Gastrocnemius medialis (tissue), 4 donors: Measurements from ENCODE around the gene PLEKHM2. TPM values are rescaled to one million over a fixed set of nuclear protein-coding genes. Genes with fewer than 3 reads are reported as not detected.

Experiments
- ATAC-seq, 2 donors: fragments of 150-250 bp; one replicate each; pipeline ENCODE4 v1.9.1; 2016
- DNase-seq, 2 donors: peaks; one replicate each; pipeline ENCODE4 v3.0.0-alpha.2; 2019
- H3K27ac ChIP-seq, 4 donors: fragments of 200-600 bp; sonication (generic); 1 replicate in 1 of 4; 2 replicates in 3 of 4; pipeline ENCODE4 v1.5.1; 2016 to 2018; ENCODE audit warnings: mild to moderate bottlenecking in 2 of 4, moderate library complexity in 1 of 4
- H3K27me3 ChIP-seq, 3 donors: fragments of 200-600 bp; sonication (generic) in 2 of 3; 1 replicate in 1 of 3; 2 replicates in 2 of 3; pipeline versions ENCODE4 v1.5.1 to v1.6.0; 2016 to 2019; ENCODE audit warnings: mild to moderate bottlenecking in 1 of 3, moderate library complexity in 1 of 3
- H3K36me3 ChIP-seq, 2 donors: fragments of 200-600 bp; sonication (generic) in 1 of 2; one replicate each; pipeline ENCODE4 v1.5.1; 2017 to 2018
- H3K4me1 ChIP-seq, 2 donors: fragments of 200-600 bp; sonication (generic) in 1 of 2; one replicate each; pipeline ENCODE4 v1.5.1; 2016 to 2017; ENCODE audit warnings: mild to moderate bottlenecking in 2 of 2
- H3K4me3 ChIP-seq, 4 donors: fragments of 200-600 bp; sonication (generic) in 3 of 4; 1 replicate in 1 of 4; 2 replicates in 3 of 4; pipeline ENCODE4 v1.5.1; 2016 to 2019; ENCODE audit warnings: mild to moderate bottlenecking in 2 of 4
- H3K9me3 ChIP-seq, 3 donors: fragments of 200-600 bp; sonication (generic) in 2 of 3; 1 replicate in 1 of 3; 2 replicates in 2 of 3; pipeline ENCODE4 v1.5.1; 2016 to 2019
- POLR2A ChIP-seq, 2 donors: fragments of 450-650 bp; IDR thresholded peaks; one replicate each; pipeline ENCODE4 v1.6.1; 2017; ENCODE audit warnings: antibody characterized with exemption in 2 of 2, mild to moderate bottlenecking in 2 of 2, moderate library complexity in 2 of 2
- in situ Hi-C, 4 donors: fragments of 200-750 bp; cut with MboI; loops; one replicate each; pipeline versions ENCODE4 v1.15.0 to v1.8.0; 2017; ENCODE audit warnings: low sequenced_read_pairs in 4 of 4
- intact Hi-C: fragments of 100-400 bp; cut with DNase I; formaldehyde crosslinking; loops from one replicate; pipeline ENCODE4 v1.15.1; 2023; ENCODE audit warnings: low total_unique reads
- total RNA-seq, 4 donors: library from RNA; depleted of rRNA; stranded (reverse); fragments of >200 nt; gene quantifications; one replicate each; pipeline versions ENCODE4 v1.1.0 to v1.2.3, GENCODE V29; 2016
- TF ChIP-seq, protein P1 (sequence below), 5 experiments: fragments of 450-650 bp in 3 of 5; fragments of 200-600 bp in 2 of 5; sonication (generic) in 2 of 5; IDR thresholded peaks in 4 of 5; conservative IDR thresholded peaks in 1 of 5; 1 replicate in 4 of 5; 2 replicates in 1 of 5; pipeline ENCODE4 v1.5.1; 2016 to 2019; ENCODE audit warnings: antibody characterized with exemption in 5 of 5, mild to moderate bottlenecking in 3 of 5, moderate library complexity in 3 of 5

The PLEKHM2 gene
- total RNA-seq, 4 donors from 2014 or later: 86.7 to 170 (median 144) TPM

GRCh38 chr1:15738416-15739113 lies 54.4 kb downstream of the PLEKHM2 start:
- Histone ChIP-seq H3K9me3 (no peaks in the 10 kb centered on the region), H3K4me3 (no peak overlapping the region), H3K27ac (peak overlapping the region; percentile 86 to 96 (median 94)), H3K4me1 (peaks cover 45 to 50% of the 10 kb centered on the region in 2 donors), H3K27me3 (no peaks in the 10 kb centered on the region), H3K36me3 (peaks cover 0 to 14% of the 10 kb centered on the region in 2 donors)
- ATAC-seq: no peak
- in situ Hi-C loops: loop anchor here in 2 of 4 donors (10.0 to 25.0 kb wide), 2 partner anchors 144 to 151 kb away; partner anchors contain the start of gene AGMAT (in 1 of the 2)
- DNase-seq: peak in 1 of 2 donors; percentile 64
- no peak for TF ChIP-seq POLR2A (IDR thresholded peaks at IDR 0.05)
- TF ChIP-seq, protein P1, sequence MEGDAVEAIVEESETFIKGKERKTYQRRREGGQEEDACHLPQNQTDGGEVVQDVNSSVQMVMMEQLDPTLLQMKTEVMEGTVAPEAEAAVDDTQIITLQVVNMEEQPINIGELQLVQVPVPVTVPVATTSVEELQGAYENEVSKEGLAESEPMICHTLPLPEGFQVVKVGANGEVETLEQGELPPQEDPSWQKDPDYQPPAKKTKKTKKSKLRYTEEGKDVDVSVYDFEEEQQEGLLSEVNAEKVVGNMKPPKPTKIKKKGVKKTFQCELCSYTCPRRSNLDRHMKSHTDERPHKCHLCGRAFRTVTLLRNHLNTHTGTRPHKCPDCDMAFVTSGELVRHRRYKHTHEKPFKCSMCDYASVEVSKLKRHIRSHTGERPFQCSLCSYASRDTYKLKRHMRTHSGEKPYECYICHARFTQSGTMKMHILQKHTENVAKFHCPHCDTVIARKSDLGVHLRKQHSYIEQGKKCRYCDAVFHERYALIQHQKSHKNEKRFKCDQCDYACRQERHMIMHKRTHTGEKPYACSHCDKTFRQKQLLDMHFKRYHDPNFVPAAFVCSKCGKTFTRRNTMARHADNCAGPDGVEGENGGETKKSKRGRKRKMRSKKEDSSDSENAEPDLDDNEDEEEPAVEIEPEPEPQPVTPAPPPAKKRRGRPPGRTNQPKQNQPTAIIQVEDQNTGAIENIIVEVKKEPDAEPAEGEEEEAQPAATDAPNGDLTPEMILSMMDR (IDR thresholded peaks at IDR 0.05 in 4 of 5, conservative IDR thresholded peaks at IDR 0.05 in 1 of 5): no peak
- intact Hi-C loops: loop anchor here (5.0 kb wide), 2 partner anchors 141 to 161 kb away; no protein-coding TSS in a partner anchor

DNA sequence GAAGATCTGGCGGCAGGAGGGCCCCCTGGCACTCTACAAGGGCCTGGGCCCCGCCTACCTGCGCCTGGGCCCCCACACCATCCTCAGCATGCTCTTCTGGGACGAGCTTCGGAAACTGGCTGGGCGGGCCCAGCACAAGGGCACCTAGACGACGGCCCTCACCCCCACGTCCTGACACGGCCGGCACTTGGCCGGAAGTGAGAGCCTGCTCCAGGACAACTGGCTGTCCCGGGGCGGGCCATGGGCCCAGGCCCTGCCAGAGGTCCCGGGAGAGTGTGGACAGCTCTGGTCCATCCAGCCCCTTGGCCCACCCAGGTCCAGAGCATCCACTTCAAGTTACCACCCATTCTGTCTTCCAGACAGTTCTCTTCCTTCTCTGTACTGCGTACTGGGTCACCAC lies 55.1 kb downstream of the PLEKHM2 start:
- H3K4me1 ChIP-seq: peaks cover 45 to 50% of the 10 kb centered on the region in 2 donors
- peak overlapping the region; percentile 86 to 96 (median 94) for H3K27ac ChIP-seq

GRCh38 chr1:15739745-15740144 lies 55.6 kb downstream of the PLEKHM2 start:
- Histone ChIP-seq H3K9me3 (no peaks in the 10 kb centered on the region), H3K4me3 (no peak overlapping the region), H3K36me3 (peaks cover 0 to 3% of the 10 kb centered on the region in 2 donors), H3K4me1 (peaks cover 45 to 50% of the 10 kb centered on the region in 2 donors), H3K27ac (peak overlapping the region; percentile 86 to 96 (median 94)), H3K27me3 (no peaks in the 10 kb centered on the region)
- ATAC-seq (no peak), DNase-seq (peak in 1 of 2 donors; percentile 30)
- intact Hi-C loops (loop anchor here (2.0 to 5.0 kb wide), 4 partner anchors 83 to 213 kb away; partner anchors contain the start of gene DNAJC16), in situ Hi-C loops (loop anchor here in 2 of 4 donors (10.0 to 25.0 kb wide), 2 partner anchors 145 to 152 kb away; partner anchors contain the start of gene AGMAT (in 1 of the 2))
- TF ChIP-seq, protein P1 (IDR thresholded peaks at IDR 0.05 in 4 of 5, conservative IDR thresholded peaks at IDR 0.05 in 1 of 5): peak in 1 of 5 experiments; percentile 22
- TF ChIP-seq POLR2A (IDR thresholded peaks at IDR 0.05): no peak

More for the DNA sequence above, 55.1 kb downstream of the PLEKHM2 start:
- ATAC-seq (no peak), DNase-seq (peak in 1 of 2 donors; percentile 20)
- intact Hi-C loops: loop anchor here (5.0 kb wide), 2 partner anchors 142 to 162 kb away; no protein-coding TSS in a partner anchor
- H3K36me3 ChIP-seq: peaks cover 0 to 8% of the 10 kb centered on the region in 2 donors
- H3K4me3 ChIP-seq: no peak overlapping the region
- no peaks in the 10 kb centered on the region for H3K27me3 ChIP-seq
- in situ Hi-C loops: loop anchor here in 2 of 4 donors (10.0 to 25.0 kb wide), 2 partner anchors 144 to 152 kb away; partner anchors contain the start of gene AGMAT (in 1 of the 2)
- no peaks in the 10 kb centered on the region for H3K9me3 ChIP-seq
- no peak for TF ChIP-seq POLR2A (IDR thresholded peaks at IDR 0.05)
- TF ChIP-seq, protein P1 (IDR thresholded peaks at IDR 0.05 in 4 of 5, conservative IDR thresholded peaks at IDR 0.05 in 1 of 5): no peak

DNA sequence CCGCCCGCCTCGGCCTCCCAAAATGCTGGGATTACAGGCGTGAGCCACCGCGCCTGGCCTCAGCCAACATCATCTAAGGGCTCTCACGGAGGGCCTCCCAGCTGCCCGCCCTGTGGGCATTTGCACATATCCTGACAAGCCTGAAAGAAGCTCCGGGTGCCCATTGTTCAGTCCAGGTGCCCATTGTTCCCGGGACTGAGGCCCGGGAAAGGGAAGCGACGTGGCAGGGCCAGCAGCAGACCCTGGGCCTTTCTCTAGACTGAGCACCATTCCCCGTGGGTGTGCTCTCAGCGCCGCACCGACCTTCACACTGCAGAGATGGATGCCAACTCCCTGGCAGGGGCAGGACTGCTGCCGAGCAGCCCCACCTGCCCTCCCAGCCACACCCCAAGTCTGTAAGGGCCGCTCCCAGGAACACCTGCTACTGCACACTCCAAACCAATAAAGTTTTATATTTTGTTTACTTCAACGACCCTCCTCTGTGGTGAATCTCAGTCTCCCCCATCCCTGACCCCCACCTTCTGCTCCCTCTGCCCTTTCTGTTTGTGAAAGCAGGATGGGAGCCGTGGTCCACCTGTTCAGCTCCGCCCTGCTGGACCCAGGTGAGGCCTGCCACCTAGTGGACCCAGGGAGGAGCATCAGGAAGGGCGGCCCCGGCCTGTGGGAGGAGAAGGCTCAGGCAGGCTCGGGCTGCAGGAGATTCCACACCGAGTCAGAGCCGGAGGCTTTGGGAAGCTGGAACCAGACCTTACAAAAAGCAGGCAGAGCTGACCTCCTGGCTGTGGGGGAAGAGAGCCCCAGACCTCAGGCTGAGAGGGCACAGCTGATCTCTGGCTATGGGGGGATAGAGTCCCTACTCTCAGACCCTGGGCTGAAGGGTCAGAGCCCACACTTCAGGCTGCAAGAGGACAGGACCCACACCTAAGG lies 57.1 kb downstream of the PLEKHM2 start:
- peaks cover 38 to 39% of the 10 kb centered on the region in 2 donors for H3K4me1 ChIP-seq
- peak; percentile 71 to 87 for DNase-seq
- TF ChIP-seq, protein P1 (IDR thresholded peaks at IDR 0.05 in 4 of 5, conservative IDR thresholded peaks at IDR 0.05 in 1 of 5): peak; percentile 89 to 95 (median 92)
- no peak for TF ChIP-seq POLR2A (IDR thresholded peaks at IDR 0.05)
- in situ Hi-C loops (loop anchor here in 1 of 4 donors (25.0 kb wide), 1 partner anchor 154 kb away; the partner anchor contains the start of gene AGMAT), intact Hi-C loops (loop anchor here (2.0 kb wide), 2 partner anchors 84 to 214 kb away; partner anchors contain the start of gene DNAJC16)
- H3K4me3 ChIP-seq: no peak overlapping the region
- H3K27me3 ChIP-seq: no peaks in the 10 kb centered on the region
- H3K36me3 ChIP-seq: no peaks in the 10 kb centered on the region
- ATAC-seq: peak; percentile 56 to 67
- H3K27ac ChIP-seq: peak overlapping the region; percentile 3 to 92 (median 64)
- no peaks in the 10 kb centered on the region for H3K9me3 ChIP-seq
